ENCODE results near the gene LDB2. TPM values are rescaled to one million over a fixed set of nuclear protein-coding genes. Genes with fewer than 3 reads are reported as not detected.

LDB2 gene
- total and polyA plus RNA-seq, 2 donors (not counting 1 experiment from before 2014, with no cell fraction given), result not detected

DNA sequence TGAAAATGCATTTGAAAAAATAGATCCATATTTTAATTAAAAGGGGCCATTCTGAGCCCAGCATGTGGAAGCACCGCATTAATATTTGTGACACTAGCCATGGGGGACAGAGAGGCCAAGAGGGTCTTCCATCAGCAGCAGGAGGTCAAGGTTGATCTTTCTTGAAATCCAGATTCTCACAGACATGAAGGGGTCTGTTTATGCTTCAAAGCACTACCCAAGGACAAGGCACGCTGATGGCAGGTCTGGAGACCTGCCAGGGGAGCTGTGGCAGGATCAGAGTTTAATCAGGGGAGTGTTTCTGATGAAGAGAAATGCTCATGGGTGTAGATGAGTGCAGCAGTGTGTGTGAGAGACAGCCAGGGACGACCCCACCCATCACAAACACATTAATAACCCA is 243.3 kb downstream of the LDB2 start:
- DNase-seq (no peak), ATAC-seq (ENCODE audit: low read depth) (no peak)
- no peak overlapping the region for H3K27ac ChIP-seq (ENCODE audit: low read length in 2 of 2)
- H3K79me2 ChIP-seq (ENCODE audit: control insufficient read depth, insufficient read depth, low read length), result no peaks in the 10 kb centered on the region
- H3K9me3 Mint-ChIP-seq (ENCODE audit: insufficient read depth), result no peaks in the 10 kb centered on the region
- CTCF ChIA-PET, result no interaction called here
- H3K36me3 ChIP-seq (replicated peaks in 1 of 2; ENCODE audit: control extremely low read depth in 1 of 2, control insufficient read depth in 1 of 2, extremely low read depth in 1 of 2, insufficient read depth in 2 of 2, low read length in 1 of 2), result no peaks in the 10 kb centered on the region
- no peak overlapping the region for H3K27ac Mint-ChIP-seq
- intact Hi-C loops (cut with micrococcal nuclease), result no loop called here
- no peaks in the 10 kb centered on the region for H3K9me3 ChIP-seq (ENCODE audit: control extremely low read depth in 1 of 3, control insufficient read depth in 2 of 3, insufficient read depth in 1 of 3, low read length in 2 of 3)
- H3K4me2 ChIP-seq (replicated peaks; ENCODE audit: low read depth, low read length, poor library complexity, severe bottlenecking), result no peak overlapping the region
- H3K4me1 ChIP-seq (ENCODE audit: control insufficient read depth in 2 of 2, insufficient read depth in 2 of 2, low read length in 2 of 2), result no peaks in the 10 kb centered on the region
- WGBS (ENCODE audit: insufficient coverage), result 100% methylated on average over 1 of the region's 3 CpGs
- no peaks in the 10 kb centered on the region for H3K27me3 Mint-ChIP-seq
- H3K4me3 Mint-ChIP-seq, result no peak overlapping the region
- POLR2A ChIA-PET, result no interaction called here
- H3K4me3 ChIP-seq (ENCODE audit: control extremely low read depth in 1 of 5, extremely low read depth in 1 of 5, insufficient read depth in 1 of 5, low read depth in 2 of 5, low read length in 4 of 5), result no peak overlapping the region
- H2AFZ ChIP-seq (ENCODE audit: insufficient read depth, low read depth, low read length, poor library complexity, severe bottlenecking), result no peak overlapping the region
- TF ChIP-seq CTCF (IDR thresholded peaks at IDR 0.05) (no peak), EZH2 (IDR thresholded peaks at IDR 0.05; ENCODE audit: borderline replicate concordance, insufficient read depth, low read depth, low read length, poor library complexity, severe bottlenecking) (no peak)
- H4K20me1 ChIP-seq (ENCODE audit: control insufficient read depth, insufficient read depth, low read length, poor library complexity, severe bottlenecking), result no peaks in the 10 kb centered on the region
- H3K27me3 ChIP-seq (replicated peaks in 1 of 4; ENCODE audit: control extremely low read depth in 1 of 4, control insufficient read depth in 3 of 4, insufficient read depth in 4 of 4, low read length in 3 of 4), result no peaks in the 10 kb centered on the region
- no peak overlapping the region for H3K9ac ChIP-seq (ENCODE audit: low read length)
- H3K4me1 Mint-ChIP-seq, result no peaks in the 10 kb centered on the region

- H3K27me3 Mint-ChIP-seq, result no peaks in the 10 kb centered on the region
- no peak overlapping the region for H3K4me3 Mint-ChIP-seq
- 84% methylated on average over 6 of the region's 8 CpGs for WGBS (ENCODE audit: insufficient coverage)
- ChIA-PET CTCF (no interaction called here), POLR2A (no interaction called here)
- H3K4me3 ChIP-seq (ENCODE audit: control extremely low read depth in 1 of 5, extremely low read depth in 1 of 5, insufficient read depth in 1 of 5, low read depth in 2 of 5, low read length in 4 of 5), result no peak overlapping the region
- no peak overlapping the region for H3K9ac ChIP-seq (ENCODE audit: low read length)
- no peak overlapping the region for H3K4me2 ChIP-seq (replicated peaks; ENCODE audit: low read depth, low read length, poor library complexity, severe bottlenecking)
- H3K9me3 Mint-ChIP-seq (ENCODE audit: insufficient read depth), result no peaks in the 10 kb centered on the region
- no peaks in the 10 kb centered on the region for H3K79me2 ChIP-seq (ENCODE audit: control insufficient read depth, insufficient read depth, low read length)
- H3K27me3 ChIP-seq (replicated peaks in 1 of 4; ENCODE audit: control extremely low read depth in 1 of 4, control insufficient read depth in 3 of 4, insufficient read depth in 4 of 4, low read length in 3 of 4), result no peaks in the 10 kb centered on the region
- DNase-seq (no peak), ATAC-seq (ENCODE audit: low read depth) (no peak)
- H3K4me1 Mint-ChIP-seq, result no peaks in the 10 kb centered on the region
- no peaks in the 10 kb centered on the region for H3K36me3 ChIP-seq (replicated peaks in 1 of 2; ENCODE audit: control extremely low read depth in 1 of 2, control insufficient read depth in 1 of 2, extremely low read depth in 1 of 2, insufficient read depth in 2 of 2, low read length in 1 of 2)
- no peaks in the 10 kb centered on the region for H3K9me3 ChIP-seq (ENCODE audit: control extremely low read depth in 1 of 3, control insufficient read depth in 2 of 3, insufficient read depth in 1 of 3, low read length in 2 of 3)
- no peaks in the 10 kb centered on the region for H3K4me1 ChIP-seq (ENCODE audit: control insufficient read depth in 2 of 2, insufficient read depth in 2 of 2, low read length in 2 of 2)
- intact Hi-C loops (cut with micrococcal nuclease), result no loop called here
- TF ChIP-seq EZH2 (IDR thresholded peaks at IDR 0.05; ENCODE audit: borderline replicate concordance, insufficient read depth, low read depth, low read length, poor library complexity, severe bottlenecking), result no peak
- no peak for TF ChIP-seq CTCF (IDR thresholded peaks at IDR 0.05)
- no peak overlapping the region for H2AFZ ChIP-seq (ENCODE audit: insufficient read depth, low read depth, low read length, poor library complexity, severe bottlenecking)
- no peaks in the 10 kb centered on the region for H4K20me1 ChIP-seq (ENCODE audit: control insufficient read depth, insufficient read depth, low read length, poor library complexity, severe bottlenecking)
- no peak overlapping the region for H3K27ac Mint-ChIP-seq
- no peak overlapping the region for H3K27ac ChIP-seq (ENCODE audit: low read length in 2 of 2)
Observed at GRCh38 chr4:16652732-16653305, 245.6 kb downstream of the LDB2 start.
